Esophagus muscularis mucosa (tissue), 4 donors: ENCODE measurements around the gene DEDD. TPM values are rescaled to one million over a fixed set of nuclear protein-coding genes. Genes with fewer than 3 reads are reported as not detected.

Experiments
- DNase-seq: peaks from one replicate; pipeline ENCODE4 v3.0.0-alpha.2; 2017; ENCODE audit errors: extremely low spot score
- H3K27ac ChIP-seq, 4 donors: fragments of 200-600 bp; sonication (generic); replicated peaks in 1 of 4; 1 replicate in 3 of 4; 2 replicates in 1 of 4; pipeline ENCODE4 v1.5.1; 2016 to 2019; ENCODE audit warnings: mild to moderate bottlenecking in 1 of 4
- H3K27me3 ChIP-seq, 4 donors: fragments of 200-600 bp; sonication (generic); one replicate each; pipeline versions ENCODE4 v1.5.1 to v1.6.0; 2016 to 2019
- H3K36me3 ChIP-seq, 4 donors: fragments of 200-600 bp; sonication (generic); one replicate each; pipeline ENCODE4 v1.5.1; 2016 to 2019
- H3K4me1 ChIP-seq, 4 donors: fragments of 200-600 bp; sonication (generic); one replicate each; pipeline ENCODE4 v1.5.1; 2016 to 2019
- H3K4me3 ChIP-seq, 4 donors: fragments of 200-600 bp; sonication (generic); 1 replicate in 2 of 4; 2 replicates in 2 of 4; pipeline ENCODE4 v1.5.1; 2016 to 2019; ENCODE audit warnings: mild to moderate bottlenecking in 4 of 4, moderate library complexity in 1 of 4
- H3K9me3 ChIP-seq, 4 donors: fragments of 200-600 bp; sonication (generic); 1 replicate in 3 of 4; 2 replicates in 1 of 4; pipeline ENCODE4 v1.5.1; 2016 to 2019
- CTCF ChIP-seq, 3 experiments: fragments of 200-600 bp in 2 of 3; fragments of 450-650 bp in 1 of 3; sonication (generic) in 2 of 3; IDR thresholded peaks; one replicate each; pipeline ENCODE4 v1.5.1; 2017 to 2019; ENCODE audit warnings: antibody characterized with exemption in 3 of 3, mild to moderate bottlenecking in 2 of 3, moderate library complexity in 1 of 3
- EP300 ChIP-seq: sonication (generic); formaldehyde crosslinking; IDR thresholded peaks from one replicate; pipeline ENCODE4 v1.6.1; 2017; ENCODE audit warnings: antibody characterized with exemption
- POLR2A ChIP-seq: fragments of 450-650 bp; IDR thresholded peaks from one replicate; pipeline ENCODE4 v1.6.1; 2017; ENCODE audit warnings: antibody characterized with exemption, moderate library complexity, mild to moderate bottlenecking, low read depth
- POLR2AphosphoS5 ChIP-seq, 2 donors: sonication (generic); formaldehyde crosslinking; IDR thresholded peaks; one replicate each; pipeline ENCODE4 v1.6.1; 2017; ENCODE audit warnings: antibody characterized with exemption in 2 of 2
- WGBS: methylation state at CpG from one replicate; pipeline ENCODE4 v1.1.5; 2018; 5-methylcytosine and 5-hydroxymethylcytosine counted together
- intact Hi-C: fragments of 100-400 bp; cut with DNase I; formaldehyde crosslinking; loops from one replicate; pipeline ENCODE4 v1.15.1; 2023
- total RNA-seq, 4 donors: library from RNA; depleted of rRNA; stranded (reverse); fragments of >200 nt; gene quantifications; one replicate each; pipeline versions ENCODE4 v1.1.0 to v1.2.1, GENCODE V29; 2016

Gene DEDD
- total RNA-seq, 4 donors from 2014 or later: 37.0 to 82.5 (median 47.7) TPM

- peaks cover 38 to 60% (median 51%) of the 10 kb centered on the region in 4 donors for H3K4me1 ChIP-seq
- peak; percentile 34 for DNase-seq
- TF ChIP-seq POLR2A (no peak), EP300 (no peak), CTCF (IDR thresholded peaks at IDR 0.05) (no peak), POLR2AphosphoS5 (IDR thresholded peaks at IDR 0.05) (no peak)
- peak overlapping the region; percentile 67 to 83 (median 73) for H3K4me3 ChIP-seq
- H3K36me3 ChIP-seq: peaks cover 0 to 66% (median 49%) of the 10 kb centered on the region in 4 donors
- intact Hi-C loops: no loop called here
- H3K27ac ChIP-seq: peak overlapping the region; percentile 86 to 91 (median 88)
- WGBS: 54% methylated on average over 11 of the region's 14 CpGs
- H3K9me3 ChIP-seq: no peaks in the 10 kb centered on the region
- peaks cover 0 to 3% (median 0%) of the 10 kb centered on the region in 4 donors for H3K27me3 ChIP-seq
Measured at GRCh38 chr1:161164901-161165610, 32.6 kb upstream of the DEDD start.

- 94% methylated on average over 5 of the region's 5 CpGs for WGBS
- TF ChIP-seq POLR2A: no peak
- no peak for TF ChIP-seq POLR2AphosphoS5 (IDR thresholded peaks at IDR 0.05)
- TF ChIP-seq CTCF (IDR thresholded peaks at IDR 0.05): no peak
- TF ChIP-seq EP300: no peak
- Histone ChIP-seq H3K36me3 (peaks cover 0 to 53% (median 36%) of the 10 kb centered on the region in 4 donors), H3K4me1 (peaks cover 42 to 66% (median 58%) of the 10 kb centered on the region in 4 donors), H3K27ac (no peak overlapping the region), H3K4me3 (no peak overlapping the region), H3K9me3 (no peaks in the 10 kb centered on the region), H3K27me3 (peaks cover 0 to 3% (median 0%) of the 10 kb centered on the region in 4 donors)
- DNase-seq: no peak
- intact Hi-C loops: no loop called here
Measured at GRCh38 chr1:161163793-161164192, 31.3 kb upstream of the DEDD start.

GRCh38 chr1:161162806-161163205 is 30.3 kb upstream of the DEDD start:
- peak; percentile 83 for DNase-seq
- Histone ChIP-seq H3K36me3 (peaks cover under 1 to 54% (median 37%) of the 10 kb centered on the region in 4 donors), H3K9me3 (no peaks in the 10 kb centered on the region), H3K4me3 (no peak overlapping the region), H3K27ac (no peak overlapping the region), H3K27me3 (peaks cover 0 to 3% (median 0%) of the 10 kb centered on the region in 4 donors), H3K4me1 (peaks cover 44 to 65% (median 58%) of the 10 kb centered on the region in 4 donors)
- 90% methylated on average over 10 of the region's 10 CpGs for WGBS
- TF ChIP-seq CTCF (IDR thresholded peaks at IDR 0.05): no peak
- TF ChIP-seq POLR2A: no peak
- TF ChIP-seq POLR2AphosphoS5 (IDR thresholded peaks at IDR 0.05): no peak
- TF ChIP-seq EP300: no peak
- intact Hi-C loops: no loop called here

- DNase-seq: peak; percentile 55
- 87% methylated on average over 7 of the region's 7 CpGs for WGBS
Measured at GRCh38 chr1:161162052-161162451, 29.6 kb upstream of the DEDD start.

More at GRCh38 chr1:161162052-161162451, 29.6 kb upstream of the DEDD start:
- TF ChIP-seq POLR2AphosphoS5 (IDR thresholded peaks at IDR 0.05) (no peak), POLR2A (no peak), CTCF (IDR thresholded peaks at IDR 0.05) (no peak), EP300 (no peak)
- intact Hi-C loops: no loop called here
- peaks cover 0 to 3% (median 0%) of the 10 kb centered on the region in 4 donors for H3K27me3 ChIP-seq
- peaks cover 37 to 57% (median 51%) of the 10 kb centered on the region in 4 donors for H3K4me1 ChIP-seq
- H3K27ac ChIP-seq: no peak overlapping the region
- H3K36me3 ChIP-seq: peaks cover 5 to 61% (median 42%) of the 10 kb centered on the region in 4 donors
- H3K9me3 ChIP-seq: no peaks in the 10 kb centered on the region
- no peak overlapping the region for H3K4me3 ChIP-seq
